GM21717 (cell line): ENCODE results near the gene ZFPL1.
A peak's percentile ranks its signal among the peaks of the same experiment; 100 is the strongest.

Source experiments
- ATAC-seq: cut with Tn5 transposase; IDR thresholded peaks from one replicate; pipeline ENCODE4 v1.9.1; 2021; ENCODE audit warnings: mild to moderate bottlenecking, moderate library complexity; ENCODE audit not compliant: unreplicated experiment

The ZFPL1 gene

DNA sequence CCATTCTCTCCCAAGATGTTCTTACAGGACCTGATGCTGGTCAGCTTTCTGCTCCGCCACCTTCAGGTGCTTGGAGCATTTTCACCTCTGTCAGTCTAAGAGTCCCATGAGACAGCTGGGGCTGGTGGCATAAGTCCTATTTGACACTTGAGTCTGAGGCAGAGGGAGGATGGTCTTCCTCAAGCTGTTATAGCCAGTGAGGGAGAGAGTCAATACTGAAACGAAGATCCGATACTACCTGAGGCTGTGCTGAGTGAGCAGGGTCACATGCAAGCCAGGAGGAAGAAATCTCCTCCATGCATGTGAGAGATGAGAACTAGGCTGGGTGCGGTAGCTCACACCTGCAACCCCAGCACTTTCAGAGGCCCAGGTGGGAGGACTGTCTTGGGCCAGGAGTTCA lies 5.6 kb downstream of the ZFPL1 start:
- ATAC-seq, result no peak

DNA sequence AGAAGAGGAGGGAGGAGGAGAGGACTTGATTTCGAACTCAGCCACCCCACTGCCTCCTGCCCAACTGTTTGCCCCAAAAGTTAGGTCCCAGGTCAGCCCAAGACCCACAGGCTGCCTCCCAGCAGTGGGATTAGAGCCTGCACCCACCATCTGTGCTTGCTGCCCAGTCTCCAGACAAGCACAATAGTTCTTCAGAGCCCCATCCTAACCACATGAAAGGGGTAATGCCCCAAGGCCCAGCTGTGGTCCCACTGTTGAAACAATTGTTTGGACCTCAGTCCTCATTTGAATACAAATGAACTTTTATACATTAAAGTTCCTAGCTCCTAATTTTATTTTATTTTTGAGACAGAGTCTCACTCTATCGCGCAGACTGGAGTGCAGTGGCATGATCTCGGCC lies 6.6 kb downstream of the ZFPL1 start:
- ATAC-seq, result no peak

DNA sequence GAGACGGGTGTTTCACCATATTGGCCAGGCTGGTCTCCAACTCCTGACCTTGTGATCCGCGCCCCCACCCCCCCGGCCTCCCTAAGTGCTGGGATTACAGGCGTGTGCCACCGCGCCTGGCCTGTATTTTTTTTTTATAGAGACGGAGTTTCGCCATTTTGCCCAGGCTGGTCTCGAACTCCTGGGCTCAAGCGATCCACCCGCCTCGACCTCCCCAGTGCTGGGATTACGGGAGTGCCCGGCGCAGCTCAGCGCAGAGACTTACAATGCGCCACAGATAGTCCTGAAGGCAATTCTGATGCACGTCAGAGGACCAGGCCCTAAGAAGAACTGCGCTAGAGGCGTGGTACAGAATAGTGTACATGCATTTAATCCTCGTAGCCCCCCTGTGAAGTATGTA lies 11.4 kb downstream of the ZFPL1 start:
- no peak for ATAC-seq

DNA sequence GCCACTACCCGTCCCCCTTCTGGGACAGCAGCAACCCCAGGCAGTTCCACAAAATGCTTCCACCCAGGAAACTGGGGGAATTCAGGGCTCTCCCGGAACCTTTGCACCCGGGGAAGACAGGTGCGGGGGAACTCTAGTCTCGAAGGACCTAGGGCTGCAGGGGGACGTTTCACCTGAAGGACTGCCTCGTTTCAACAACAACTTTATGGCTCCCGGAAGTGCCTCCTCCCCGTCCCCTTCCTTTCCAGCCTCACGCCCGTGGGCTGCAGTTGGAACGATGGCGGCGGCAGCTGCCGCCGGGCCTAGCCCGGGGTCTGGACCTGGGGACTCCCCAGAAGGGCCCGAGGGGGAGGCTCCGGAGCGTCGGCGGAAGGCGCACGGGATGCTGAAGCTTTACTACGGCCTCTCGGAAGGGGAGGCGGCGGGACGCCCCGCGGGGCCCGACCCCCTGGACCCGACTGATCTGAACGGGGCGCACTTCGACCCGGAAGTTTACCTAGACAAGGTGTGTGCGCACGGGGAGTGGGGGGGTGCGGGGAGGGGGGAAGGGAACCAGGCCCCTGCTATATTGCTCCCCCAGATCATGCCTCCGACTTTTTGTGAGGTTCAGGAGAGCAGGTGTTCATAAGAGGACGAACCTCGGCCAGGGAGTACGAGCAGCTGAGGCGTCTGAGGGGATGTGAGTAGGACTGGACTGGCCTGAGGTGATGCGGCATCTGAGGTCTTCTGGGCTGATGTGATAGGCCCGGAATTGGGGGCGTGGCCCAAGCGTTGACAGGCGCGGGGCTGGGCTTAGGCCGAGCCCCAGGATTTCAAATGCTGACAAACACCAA lies 12.2 kb downstream of the ZFPL1 start, which contains the start of gene VPS51:
TSS of gene VPS51 (plus strand) at position 241 of the 833 bp plus-strand sequence. CDS start at position 278, 37 bp downstream.
- ATAC-seq, result peak; percentile 82

DNA sequence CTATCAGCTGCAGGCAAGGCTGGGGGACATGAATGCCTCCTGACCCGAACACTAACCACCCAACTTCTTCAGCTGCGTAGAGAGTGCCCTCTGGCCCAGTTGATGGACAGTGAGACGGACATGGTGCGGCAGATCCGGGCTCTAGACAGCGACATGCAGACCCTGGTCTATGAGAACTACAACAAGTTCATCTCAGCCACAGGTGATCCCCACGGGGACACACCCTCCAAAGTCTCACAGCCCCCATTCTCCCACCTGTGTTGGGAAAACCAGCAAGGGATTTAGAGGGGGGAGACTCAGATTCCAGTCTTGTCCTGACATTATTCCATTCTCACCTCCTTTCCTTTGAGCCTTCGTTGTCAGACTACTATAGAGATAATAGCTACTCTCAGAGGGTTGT lies 12.9 kb downstream of the ZFPL1 start:
- ATAC-seq, result no peak

DNA sequence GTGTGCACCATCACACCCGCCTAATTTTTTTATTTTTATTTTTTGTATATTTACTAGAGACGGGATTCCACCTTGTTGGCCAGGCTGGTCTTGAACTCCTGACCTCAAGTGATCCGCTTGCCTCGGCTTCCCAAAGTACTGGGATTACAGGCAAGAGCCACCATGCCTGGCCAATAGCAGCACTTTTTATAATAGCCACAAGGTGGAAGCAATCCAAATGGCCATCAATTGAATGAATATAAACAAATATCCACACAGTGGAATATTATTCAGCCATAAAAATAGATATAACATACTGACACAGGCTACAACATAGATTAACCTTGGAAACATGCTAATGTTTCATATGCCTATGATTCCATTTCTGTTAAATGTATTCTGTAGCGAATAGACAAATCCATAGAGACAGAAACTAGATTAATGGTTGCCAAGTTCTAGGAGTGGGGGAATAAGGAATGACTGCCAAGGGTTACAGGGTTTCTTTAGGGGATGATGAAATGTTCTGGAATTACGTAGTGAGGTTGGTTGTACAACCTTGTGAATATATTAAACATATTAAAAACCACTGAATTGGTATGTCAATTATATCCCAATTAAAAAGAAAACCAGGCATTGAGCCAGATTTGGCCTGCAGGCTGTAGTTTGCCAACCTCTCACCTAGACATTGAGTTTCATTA lies 16.8 kb downstream of the ZFPL1 start:
- no peak for ATAC-seq

DNA sequence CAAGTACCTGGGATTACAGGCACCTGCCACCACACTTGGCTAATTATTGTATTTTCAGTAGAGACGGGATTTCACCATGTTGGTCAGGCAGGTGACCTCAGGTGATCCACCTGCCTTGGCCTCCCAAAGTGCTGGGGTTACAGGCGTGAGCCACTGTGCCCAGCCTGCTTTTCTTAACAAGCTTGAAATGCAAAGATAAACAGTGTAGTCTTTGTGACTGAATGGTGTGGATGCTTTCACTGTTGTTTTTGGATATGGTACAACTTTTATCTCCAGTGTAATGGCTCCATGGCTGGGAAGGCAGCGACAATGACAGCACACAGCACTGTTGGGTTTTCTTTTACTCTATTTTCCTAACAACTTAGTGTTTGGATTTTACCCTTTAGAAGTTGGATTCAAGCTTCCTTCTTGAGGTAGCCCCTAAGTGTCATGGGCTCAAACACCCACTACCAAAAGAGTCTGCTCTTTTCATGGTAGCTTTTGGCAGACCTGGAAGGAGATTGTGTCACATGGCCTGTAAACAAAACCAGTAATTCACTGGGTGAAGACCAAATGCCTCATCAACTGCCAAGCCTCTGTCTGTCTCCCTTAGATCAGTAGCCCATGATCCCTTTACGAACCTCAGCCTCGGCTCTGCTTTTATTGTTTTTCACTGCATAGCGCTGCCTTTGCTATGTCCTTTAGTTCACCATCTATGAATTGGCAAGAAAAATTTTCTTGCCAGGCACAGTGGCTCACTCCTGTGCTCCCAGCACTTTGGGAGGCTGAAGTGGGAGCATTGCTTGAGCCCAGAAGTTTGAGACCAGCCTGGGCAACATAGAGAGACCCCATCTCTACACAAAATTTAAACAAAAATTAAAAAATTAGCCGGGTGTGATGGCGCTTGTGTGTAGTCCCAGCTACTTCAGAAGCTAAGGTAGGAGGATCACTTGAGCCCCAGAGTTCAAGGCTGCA lies 18.4 kb downstream of the ZFPL1 start:
- no peak for ATAC-seq

DNA sequence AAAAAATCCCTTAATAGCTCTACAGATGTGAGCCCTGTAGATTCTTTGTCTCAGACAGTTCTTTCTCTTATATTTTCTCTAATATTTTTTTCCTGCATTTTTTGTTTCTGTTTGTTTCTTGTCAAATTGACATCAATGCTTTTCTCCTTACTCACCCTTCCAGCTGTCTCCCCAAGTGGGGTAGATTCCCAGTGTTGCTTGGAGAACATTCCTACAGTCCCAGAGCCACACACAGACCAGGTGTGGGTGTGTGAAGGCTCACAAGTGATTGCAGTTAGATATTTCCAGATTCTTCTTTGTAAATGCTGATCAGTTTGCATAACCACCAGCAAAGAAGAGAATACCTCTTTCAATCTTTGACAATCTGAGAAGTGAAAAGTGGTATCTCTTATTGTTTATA lies 19.5 kb downstream of the ZFPL1 start:
- no peak for ATAC-seq

DNA sequence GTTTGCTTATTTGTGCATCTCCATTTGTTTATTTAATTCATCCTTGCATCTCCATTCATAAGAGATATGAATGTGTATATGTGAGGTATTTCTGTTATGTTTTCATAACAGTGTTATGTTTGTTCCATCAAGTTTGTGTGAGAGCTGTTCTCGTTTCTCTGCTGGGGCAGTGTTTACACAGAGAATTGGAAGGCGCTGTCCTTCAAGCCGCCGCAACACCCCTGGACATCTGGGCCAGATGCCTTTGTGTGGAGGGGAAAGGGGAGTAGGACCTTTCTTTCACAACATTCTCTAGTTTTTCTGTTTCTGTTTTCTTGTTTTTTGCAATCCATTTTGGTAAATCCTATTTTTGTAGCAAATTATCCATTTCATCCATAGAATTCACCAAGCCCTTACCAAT lies 20.6 kb downstream of the ZFPL1 start:
- ATAC-seq, result no peak

DNA sequence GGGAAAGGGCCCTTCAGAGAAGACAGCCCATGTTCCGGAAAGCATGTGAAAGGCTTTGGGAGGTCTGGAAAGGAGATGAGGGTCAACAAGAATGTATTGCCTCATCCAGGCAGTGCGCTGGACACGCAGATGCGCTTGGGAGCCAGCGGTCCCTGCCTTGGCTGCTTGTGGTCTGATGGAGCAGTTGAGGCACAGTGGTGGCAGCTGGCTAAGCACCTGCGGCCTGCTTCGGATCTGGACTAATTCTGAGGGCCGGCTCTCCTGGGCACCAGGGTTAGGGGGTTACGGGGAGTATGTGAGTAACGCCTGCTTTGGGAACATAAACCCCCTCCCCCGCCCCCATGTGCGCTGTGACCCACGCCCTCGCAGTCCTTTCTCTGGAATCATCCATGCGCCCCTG lies 23.1 kb downstream of the ZFPL1 start:
- ATAC-seq, result no peak

DNA sequence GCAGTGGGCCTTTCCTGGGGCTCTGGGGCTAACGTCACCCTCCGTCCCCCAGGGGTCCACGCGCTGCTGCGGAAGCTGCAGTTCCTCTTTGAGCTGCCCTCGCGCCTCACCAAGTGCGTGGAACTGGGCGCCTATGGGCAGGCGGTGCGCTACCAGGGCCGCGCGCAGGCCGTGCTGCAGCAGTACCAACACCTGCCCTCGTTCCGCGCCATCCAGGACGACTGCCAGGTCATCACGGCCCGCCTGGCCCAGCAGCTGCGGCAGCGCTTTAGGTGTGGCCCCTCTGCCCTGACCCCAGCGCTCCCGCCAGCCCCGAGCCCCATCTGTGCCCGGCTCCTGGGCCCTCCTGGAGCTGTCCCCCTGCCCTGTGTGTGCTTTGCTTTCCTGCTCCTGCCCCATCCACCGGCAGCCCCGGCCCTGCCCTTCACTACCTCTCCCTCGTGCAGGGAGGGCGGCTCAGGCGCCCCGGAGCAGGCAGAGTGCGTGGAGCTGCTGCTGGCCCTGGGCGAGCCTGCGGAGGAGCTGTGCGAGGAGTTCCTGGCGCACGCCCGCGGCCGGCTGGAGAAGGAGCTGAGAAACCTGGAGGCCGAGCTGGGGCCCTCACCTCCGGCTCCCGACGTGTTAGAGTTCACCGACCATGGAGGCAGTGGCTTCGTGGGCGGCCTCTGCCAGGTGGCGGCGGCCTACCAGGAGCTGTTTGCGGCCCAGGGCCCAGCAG lies 23.9 kb downstream of the ZFPL1 start:
- ATAC-seq, result no peak

DNA sequence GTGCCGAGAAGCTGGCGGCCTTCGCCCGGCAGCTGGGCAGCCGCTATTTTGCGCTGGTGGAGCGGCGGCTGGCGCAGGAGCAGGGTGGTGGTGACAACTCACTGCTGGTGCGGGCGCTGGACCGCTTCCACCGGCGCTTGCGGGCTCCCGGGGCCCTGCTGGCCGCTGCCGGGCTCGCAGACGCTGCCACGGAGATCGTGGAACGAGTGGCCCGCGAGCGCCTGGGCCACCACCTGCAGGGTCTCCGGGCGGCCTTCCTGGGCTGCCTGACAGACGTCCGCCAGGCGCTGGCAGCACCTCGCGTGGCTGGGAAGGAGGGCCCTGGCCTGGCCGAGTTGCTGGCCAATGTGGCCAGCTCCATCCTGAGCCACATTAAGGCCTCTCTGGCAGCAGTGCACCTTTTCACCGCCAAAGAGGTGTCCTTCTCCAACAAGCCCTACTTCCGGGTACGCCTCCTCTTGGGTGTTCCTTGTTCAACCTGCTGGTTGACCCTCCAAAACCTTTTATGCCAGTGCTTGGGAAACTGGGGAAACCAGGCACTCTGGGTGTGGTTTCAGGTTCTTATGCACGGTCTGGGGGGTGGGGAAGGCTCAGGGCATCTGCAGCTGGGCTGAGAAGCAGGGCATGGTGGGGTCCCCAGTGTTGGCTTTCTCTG lies 24.6 kb downstream of the ZFPL1 start:
- no peak for ATAC-seq

DNA sequence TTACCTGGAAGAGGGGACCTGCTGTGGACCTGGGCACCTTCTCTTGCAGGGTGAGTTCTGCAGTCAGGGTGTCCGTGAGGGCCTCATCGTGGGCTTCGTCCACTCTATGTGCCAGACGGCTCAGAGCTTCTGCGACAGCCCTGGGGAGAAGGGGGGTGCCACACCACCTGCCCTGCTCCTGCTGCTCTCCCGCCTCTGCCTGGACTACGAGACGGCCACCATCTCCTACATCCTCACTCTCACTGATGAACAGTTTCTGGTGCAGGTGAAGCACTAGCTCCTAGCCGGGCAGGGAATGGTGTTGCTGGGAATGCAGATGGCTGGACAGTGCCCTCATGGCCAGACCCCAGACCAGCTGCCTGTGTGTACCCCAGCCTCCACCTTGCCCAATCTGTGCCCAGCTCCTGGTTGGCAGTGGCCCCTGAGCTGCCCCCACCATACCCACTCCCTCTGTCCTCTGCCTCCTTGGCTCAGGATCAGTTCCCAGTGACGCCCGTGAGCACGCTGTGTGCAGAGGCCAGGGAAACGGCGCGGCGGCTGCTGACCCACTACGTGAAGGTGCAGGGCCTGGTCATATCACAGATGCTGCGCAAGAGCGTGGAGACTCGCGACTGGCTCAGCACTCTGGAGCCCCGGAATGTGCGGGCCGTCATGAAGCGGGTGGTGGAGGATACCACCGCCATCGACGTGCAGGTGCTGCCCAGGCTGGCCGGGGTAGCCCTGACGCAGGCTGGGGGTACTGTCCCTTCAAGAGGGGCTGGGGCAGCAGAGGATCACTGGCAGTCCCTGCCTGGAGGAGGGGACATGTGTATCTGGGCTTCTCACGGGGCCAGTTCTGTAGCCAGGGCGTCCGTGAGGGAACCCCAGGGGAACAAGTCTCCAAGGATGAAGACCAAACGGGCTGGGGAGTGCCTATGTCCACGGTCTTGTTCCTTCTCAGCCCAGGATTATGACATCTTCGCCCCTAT lies 25.5 kb downstream of the ZFPL1 start:
- ATAC-seq, result no peak

DNA sequence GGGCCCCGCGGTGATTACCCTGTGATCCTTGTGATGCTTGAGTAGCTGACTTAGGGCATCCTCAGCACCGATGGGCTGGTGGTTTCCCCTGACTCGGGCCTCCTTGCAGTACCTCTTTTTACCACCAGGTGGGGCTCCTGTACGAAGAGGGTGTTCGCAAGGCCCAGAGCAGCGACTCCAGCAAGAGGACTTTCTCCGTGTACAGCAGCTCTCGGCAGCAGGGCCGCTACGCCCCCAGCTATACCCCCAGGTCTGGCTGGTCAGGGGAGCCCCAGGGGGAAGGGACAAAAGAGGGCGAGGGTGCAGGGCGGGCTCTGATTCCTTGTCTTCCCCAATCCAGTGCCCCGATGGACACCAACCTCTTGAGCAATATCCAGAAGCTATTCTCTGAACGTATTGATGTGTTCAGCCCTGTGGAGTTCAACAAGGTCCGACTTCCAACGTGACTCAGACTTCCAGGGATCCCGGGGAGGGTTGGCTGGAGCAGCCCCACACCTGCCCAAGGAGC lies 26.4 kb downstream of the ZFPL1 start:
- no peak for ATAC-seq

DNA sequence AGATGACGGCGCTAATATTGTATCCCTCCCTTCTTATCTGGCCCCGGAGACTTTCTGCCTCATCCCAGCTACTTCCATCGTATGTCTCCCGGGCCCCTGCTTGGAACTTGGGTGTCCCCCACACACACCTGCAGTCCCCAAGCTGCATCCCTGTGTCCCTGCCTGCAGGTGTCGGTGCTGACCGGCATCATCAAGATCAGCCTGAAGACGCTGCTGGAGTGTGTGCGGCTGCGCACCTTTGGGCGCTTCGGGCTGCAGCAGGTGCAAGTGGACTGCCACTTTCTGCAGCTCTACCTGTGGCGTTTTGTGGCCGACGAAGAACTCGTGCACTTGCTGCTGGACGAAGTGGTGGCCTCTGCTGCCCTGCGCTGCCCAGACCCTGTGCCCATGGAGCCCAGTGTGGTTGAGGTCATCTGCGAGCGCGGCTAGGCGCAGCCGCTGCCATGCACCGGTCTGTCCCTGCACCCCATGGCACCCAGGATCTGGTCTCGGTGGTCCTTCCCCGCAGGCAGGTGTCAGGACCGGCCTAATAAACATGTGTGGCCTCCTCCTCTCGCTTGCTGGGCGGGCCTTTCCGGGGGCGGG lies 27.2 kb downstream of the ZFPL1 start:
- no peak for ATAC-seq

DNA sequence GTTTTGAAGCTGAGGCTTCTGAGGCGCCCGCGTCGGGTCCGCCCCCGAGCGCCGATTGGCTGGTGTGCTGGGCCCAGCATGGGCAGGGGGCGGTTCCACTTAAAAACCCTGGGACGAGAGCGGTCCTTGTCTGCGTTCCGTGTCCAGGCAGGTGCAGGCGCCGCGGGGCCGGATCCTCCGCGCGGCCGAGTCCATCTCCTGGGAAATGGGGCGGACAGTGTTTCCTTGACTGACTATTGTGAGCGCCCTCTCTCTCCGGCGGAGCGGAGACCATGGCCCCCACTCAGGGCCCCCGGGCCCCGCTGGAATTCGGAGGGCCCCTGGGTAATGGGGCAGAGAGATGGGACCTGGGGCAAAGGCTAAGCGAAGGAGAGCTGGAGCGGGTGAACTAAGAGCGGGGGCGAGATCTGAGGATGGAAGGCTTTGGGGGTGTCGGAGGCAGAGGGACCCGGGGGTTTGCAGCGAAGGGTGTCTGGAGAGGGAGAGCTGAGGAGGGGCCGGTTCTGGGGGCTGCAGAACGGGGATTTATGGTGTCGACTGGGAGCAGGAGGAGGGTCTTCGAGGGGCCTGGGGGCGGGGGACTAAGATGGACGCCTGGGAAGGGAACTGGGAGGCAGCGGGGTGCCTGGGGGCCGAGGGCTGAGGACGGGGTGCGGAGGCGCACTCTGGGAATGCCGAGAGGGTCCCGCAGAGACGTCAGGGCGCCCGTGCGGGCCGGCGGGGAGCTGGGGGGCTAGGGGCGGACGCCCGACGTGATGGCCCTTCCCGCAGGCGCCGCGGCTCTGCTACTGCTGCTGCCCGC lies 27.9 kb downstream of the ZFPL1 start, which contains the start of gene TM7SF2:
TSS of gene TM7SF2 (plus strand) at position 129 of the 802 bp plus-strand sequence. CDS start at position 273, 144 bp downstream.
- ATAC-seq, result peak; percentile 48
